K562 (cell line): Measurements from ENCODE around the gene SRRT. TPM values are rescaled to one million over a fixed set of nuclear protein-coding genes. Genes with fewer than 3 reads are reported as not detected.

Experiments
- CCAR2 ChIP-seq: fragments of 200-400 bp; formaldehyde crosslinking; IDR thresholded peaks from 2 replicates; pipeline ENCODE4 v1.6.1; 2017; ENCODE audit warnings: mild to moderate bottlenecking, low read depth, low read length
- CHCHD3 ChIP-seq: fragments of 250-450 bp; sonication (Bioruptor Pico); IDR thresholded peaks from 2 replicates; pipeline ENCODE4 v2.1.2; 2022; ENCODE audit warnings: mild to moderate bottlenecking
- FOXJ2 ChIP-seq: fragments of 200-800 bp; sonication (Bioruptor generic); IDR thresholded peaks from 2 replicates; pipeline ENCODE4 v1.6.1; 2016; ENCODE audit warnings: missing genetic modification characterization, missing compliant biosample characterization
- PHB ChIP-seq: fragments of 250-450 bp; sonication (Bioruptor Pico); IDR thresholded peaks from 2 replicates; pipeline ENCODE4 v1.5.0; 2021
- SMARCA5 ChIP-seq: fragments of 450-650 bp; IDR thresholded peaks from 2 replicates; pipeline ENCODE4 v1.6.1; 2016
- SMARCB1 ChIP-seq: IDR thresholded peaks from 2 replicates; pipeline ENCODE4 v1.6.1; 2011; ENCODE audit warnings: improper control_type of control experiment, low read depth; ENCODE audit not compliant: insufficient read length
- TCF15 ChIP-seq: fragments of 250-450 bp; sonication (Bioruptor Pico); IDR thresholded peaks from 2 replicates; pipeline ENCODE4 v1.8.0; 2022; ENCODE audit warnings: moderate library complexity, mild to moderate bottlenecking, inconsistent platforms
- THAP7 ChIP-seq: fragments of 250-450 bp; sonication (Bioruptor Pico); IDR thresholded peaks from 2 replicates; pipeline ENCODE4 v1.5.0; 2021
- ZNF282 ChIP-seq: sonication (generic); formaldehyde crosslinking; IDR thresholded peaks from 2 replicates; pipeline ENCODE4 v1.8.1; 2023; ENCODE audit warnings: missing genetic modification reagents
- ZNF655 ChIP-seq: fragments of 250-450 bp; sonication (Bioruptor Pico); IDR thresholded peaks from 2 replicates; pipeline ENCODE4 v1.5.0; 2021
- polyA plus RNA-seq, 8 experiments: library from polyadenylated mRNA; depleted of rRNA in 4 of 8; stranded (reverse) in 5 of 8; unstranded in 3 of 8; fragments of >200 nt; fragmentation: Nextera tagmentation in 2 of 8; fragmentation: Illumina TruSeq in 1 of 8; extraction: Ambion mirVana in 2 of 8; extraction: Trizol in 1 of 8; gene quantifications; 2 replicates each; pipeline versions ENCODE4 v1.2.1 to v1.2.3, GENCODE V29; 2011 to 2014; ENCODE audit warnings: inconsistent platforms in 1 of 8, missing spikeins in 1 of 8
- total RNA-seq, 7 experiments: library from RNA; depleted of rRNA in 6 of 7; stranded (reverse); fragments of >200 nt in 6 of 7; fragmentation: Illumina TruSeq in 2 of 7; extraction: Trizol in 2 of 7; gene quantifications; 2 replicates each; pipeline versions ENCODE4 v1.2.1 to v1.2.3, GENCODE V29; 2011 to 2021; ENCODE audit warnings: low replicate concordance in 1 of 7
- TF ChIP-seq, protein P1 (sequence below), 2 experiments: fragments of 450-650 bp; IDR thresholded peaks; 2 replicates each; pipeline ENCODE4 v1.6.1; 2018; ENCODE audit warnings: mild to moderate bottlenecking in 2 of 2, low read depth in 1 of 2; ENCODE audit not compliant: partially characterized antibody in 2 of 2

SRRT gene
- total and polyA plus RNA-seq, 9 of the 15 experiments (the other 6 are each of a cell fraction or from before 2014, with no cell fraction given): 10.3 to 263 (median 84.4) TPM

GRCh38 chr7:100895956-100896731, 21.2 kb downstream of the SRRT start (continued):
- no peak for TF ChIP-seq ZNF655 (CRISPR knock-in tag)
- no peak for TF ChIP-seq ZNF282 (CRISPR knock-in tag)
- no peak for TF ChIP-seq SMARCB1
- no peak for TF ChIP-seq FOXJ2 (tag)
- TF ChIP-seq, protein P1, sequence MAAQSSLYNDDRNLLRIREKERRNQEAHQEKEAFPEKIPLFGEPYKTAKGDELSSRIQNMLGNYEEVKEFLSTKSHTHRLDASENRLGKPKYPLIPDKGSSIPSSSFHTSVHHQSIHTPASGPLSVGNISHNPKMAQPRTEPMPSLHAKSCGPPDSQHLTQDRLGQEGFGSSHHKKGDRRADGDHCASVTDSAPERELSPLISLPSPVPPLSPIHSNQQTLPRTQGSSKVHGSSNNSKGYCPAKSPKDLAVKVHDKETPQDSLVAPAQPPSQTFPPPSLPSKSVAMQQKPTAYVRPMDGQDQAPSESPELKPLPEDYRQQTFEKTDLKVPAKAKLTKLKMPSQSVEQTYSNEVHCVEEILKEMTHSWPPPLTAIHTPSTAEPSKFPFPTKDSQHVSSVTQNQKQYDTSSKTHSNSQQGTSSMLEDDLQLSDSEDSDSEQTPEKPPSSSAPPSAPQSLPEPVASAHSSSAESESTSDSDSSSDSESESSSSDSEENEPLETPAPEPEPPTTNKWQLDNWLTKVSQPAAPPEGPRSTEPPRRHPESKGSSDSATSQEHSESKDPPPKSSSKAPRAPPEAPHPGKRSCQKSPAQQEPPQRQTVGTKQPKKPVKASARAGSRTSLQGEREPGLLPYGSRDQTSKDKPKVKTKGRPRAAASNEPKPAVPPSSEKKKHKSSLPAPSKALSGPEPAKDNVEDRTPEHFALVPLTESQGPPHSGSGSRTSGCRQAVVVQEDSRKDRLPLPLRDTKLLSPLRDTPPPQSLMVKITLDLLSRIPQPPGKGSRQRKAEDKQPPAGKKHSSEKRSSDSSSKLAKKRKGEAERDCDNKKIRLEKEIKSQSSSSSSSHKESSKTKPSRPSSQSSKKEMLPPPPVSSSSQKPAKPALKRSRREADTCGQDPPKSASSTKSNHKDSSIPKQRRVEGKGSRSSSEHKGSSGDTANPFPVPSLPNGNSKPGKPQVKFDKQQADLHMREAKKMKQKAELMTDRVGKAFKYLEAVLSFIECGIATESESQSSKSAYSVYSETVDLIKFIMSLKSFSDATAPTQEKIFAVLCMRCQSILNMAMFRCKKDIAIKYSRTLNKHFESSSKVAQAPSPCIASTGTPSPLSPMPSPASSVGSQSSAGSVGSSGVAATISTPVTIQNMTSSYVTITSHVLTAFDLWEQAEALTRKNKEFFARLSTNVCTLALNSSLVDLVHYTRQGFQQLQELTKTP (IDR thresholded peaks at IDR 0.05; ENCODE audit: low read depth in 1 of 2, partially characterized antibody in 2 of 2): peak in 1 of 2 experiments; percentile 19
- TF ChIP-seq CHCHD3 (CRISPR knock-in tag): no peak
- TF ChIP-seq SMARCA5: peak; percentile 87
- TF ChIP-seq TCF15 (CRISPR knock-in tag): no peak
- no peak for TF ChIP-seq CCAR2
- TF ChIP-seq THAP7 (CRISPR knock-in tag): no peak
- TF ChIP-seq PHB (CRISPR knock-in tag): no peak
